Muscle of leg (tissue), 11 donors: ENCODE results near the gene ZNF335. TPM values are rescaled to one million over a fixed set of nuclear protein-coding genes. Genes with fewer than 3 reads are reported as not detected.
A peak's percentile ranks its signal among the peaks of the same experiment; 100 is the strongest.
"Not testable (repeated sequence)": the region's sequence is repeated elsewhere in the genome, so short reads cannot be mapped to it uniquely, and the experiment has no call there.

Experiments used
- DNase-seq: peaks from one replicate; pipeline ENCODE4 v3.0.0; 2013
- H3K27ac ChIP-seq: one replicate; pipeline ENCODE4 v1.5.1; 2013; ENCODE audit warnings: mild to moderate bottlenecking, low read length, control low read depth
- H3K27me3 ChIP-seq: one replicate; pipeline ENCODE4 v1.6.1; 2013; ENCODE audit warnings: low read length; ENCODE audit not compliant: control insufficient read depth, insufficient read depth
- H3K36me3 ChIP-seq: one replicate; pipeline ENCODE4 v1.6.1; 2013; ENCODE audit warnings: low read length; ENCODE audit not compliant: control insufficient read depth, insufficient read depth
- H3K4me1 ChIP-seq: one replicate; pipeline ENCODE4 v1.6.1; 2013; ENCODE audit warnings: low read length; ENCODE audit not compliant: control insufficient read depth, insufficient read depth
- H3K4me3 ChIP-seq: one replicate; pipeline ENCODE4 v1.5.1; 2013; ENCODE audit warnings: low read length, control low read depth
- H3K9me3 ChIP-seq: replicated peaks from 2 replicates; pipeline ENCODE4 v1.6.1; 2013; ENCODE audit warnings: low read depth, low read length; ENCODE audit not compliant: control insufficient read depth
- WGBS: methylation state at CpG from one replicate; pipeline ENCODE4 v1.1.5; 2013; ENCODE audit warnings: missing lambda C conversion rate; ENCODE audit not compliant: insufficient coverage; 5-methylcytosine and 5-hydroxymethylcytosine counted together
- polyA plus RNA-seq, 8 donors: library from polyadenylated mRNA; unstranded; fragments of 120-200 nt; gene quantifications; one replicate each; pipeline versions ENCODE4 v1.2.1 to v1.2.3, GENCODE V29; 2013; ENCODE audit warnings: inconsistent platforms in 1 of 8, low replicate concordance in 1 of 8; ENCODE audit not compliant: insufficient read length in 8 of 8, insufficient read depth in 1 of 8
- total RNA-seq: library from RNA; stranded (reverse); fragments of 120-200 nt; gene quantifications from one replicate; pipeline ENCODE4 v1.2.4, GENCODE V29; 2013

ZNF335 gene
- total and polyA plus RNA-seq, 9 donors, result 7.8 to 12.4 (median 9.6) TPM

GRCh38 chr20:46004187-46004586, 32.2 kb upstream of the ZNF335 start:
- H3K4me1 ChIP-seq, result peaks cover 6% of the 10 kb centered on the region
- H3K36me3 ChIP-seq, result no peaks in the 10 kb centered on the region
- no peak overlapping the region for H3K4me3 ChIP-seq
- no peak overlapping the region for H3K27ac ChIP-seq
- peaks cover 30% of the 10 kb centered on the region for H3K27me3 ChIP-seq
- H3K9me3 ChIP-seq, result no peaks in the 10 kb centered on the region
- WGBS, result 86% methylated on average over 1 of the region's 4 CpGs
- DNase-seq, result peak; percentile 58

GRCh38 chr20:46002008-46002407, 30.0 kb upstream of the ZNF335 start:
- peaks cover 12% of the 10 kb centered on the region for H3K27me3 ChIP-seq
- no peak overlapping the region for H3K27ac ChIP-seq
- H3K9me3 ChIP-seq, result no peaks in the 10 kb centered on the region
- no peak overlapping the region for H3K4me3 ChIP-seq
- H3K4me1 ChIP-seq, result peaks cover 6% of the 10 kb centered on the region
- no peaks in the 10 kb centered on the region for H3K36me3 ChIP-seq
- no peak for DNase-seq
- 90% methylated on average over 1 of the region's 3 CpGs for WGBS

- 87% methylated on average over 5 of the region's 5 CpGs for WGBS
- no peaks in the 10 kb centered on the region for H3K36me3 ChIP-seq
- H3K4me3 ChIP-seq, result no peak overlapping the region
- DNase-seq, result no peak
- peaks cover 6% of the 10 kb centered on the region for H3K4me1 ChIP-seq
- no peaks in the 10 kb centered on the region for H3K9me3 ChIP-seq
- H3K27ac ChIP-seq, result no peak overlapping the region
- peaks cover 9% of the 10 kb centered on the region for H3K27me3 ChIP-seq
Observed at GRCh38 chr20:46001498-46001897, 29.5 kb upstream of the ZNF335 start.

GRCh38 chr20:46000262-46000996, 28.4 kb upstream of the ZNF335 start:
- H3K4me3 ChIP-seq, result no peak overlapping the region
- H3K27ac ChIP-seq, result no peak overlapping the region
- DNase-seq, result peak; percentile 43
- H3K4me1 ChIP-seq, result peaks cover 6% of the 10 kb centered on the region
- peaks cover 9% of the 10 kb centered on the region for H3K27me3 ChIP-seq
- no peaks in the 10 kb centered on the region for H3K9me3 ChIP-seq
- no peaks in the 10 kb centered on the region for H3K36me3 ChIP-seq
- 24% methylated on average over 13 of the region's 16 CpGs for WGBS

- no peak for DNase-seq
- H3K27ac ChIP-seq, result no peak overlapping the region
- H3K27me3 ChIP-seq, result peaks cover 9% of the 10 kb centered on the region
- H3K36me3 ChIP-seq, result no peaks in the 10 kb centered on the region
- H3K9me3 ChIP-seq, result no peaks in the 10 kb centered on the region
- H3K4me1 ChIP-seq, result peaks cover 6% of the 10 kb centered on the region
- WGBS, result no CpG with 5 or more reads among the region's 4 CpGs
- no peak overlapping the region for H3K4me3 ChIP-seq
Observed at GRCh38 chr20:45999557-46000261, 27.7 kb upstream of the ZNF335 start.

- no peak overlapping the region for H3K4me3 ChIP-seq
- H3K27me3 ChIP-seq, result peaks cover 8% of the 10 kb centered on the region
- no peaks in the 10 kb centered on the region for H3K36me3 ChIP-seq
- peak; percentile 33 for DNase-seq
- H3K4me1 ChIP-seq, result peaks cover 6% of the 10 kb centered on the region
- no peaks in the 10 kb centered on the region for H3K9me3 ChIP-seq
- no peak overlapping the region for H3K27ac ChIP-seq
- WGBS, result 80% methylated on average over 1 of the region's 4 CpGs
Observed at GRCh38 chr20:45998761-45999160, 26.8 kb upstream of the ZNF335 start.

- no peak overlapping the region for H3K27ac ChIP-seq
- no peaks in the 10 kb centered on the region for H3K9me3 ChIP-seq
- H3K4me3 ChIP-seq, result no peak overlapping the region
- peaks cover 6% of the 10 kb centered on the region for H3K4me1 ChIP-seq
- no peaks in the 10 kb centered on the region for H3K36me3 ChIP-seq
- peaks cover 8% of the 10 kb centered on the region for H3K27me3 ChIP-seq
- peak; percentile 38 for DNase-seq
- WGBS, result no CpG with 5 or more reads among the region's 2 CpGs
Observed at GRCh38 chr20:45998337-45998736, 26.3 kb upstream of the ZNF335 start.

- Histone ChIP-seq H3K4me3 (no peak overlapping the region), H3K4me1 (peaks cover 6% of the 10 kb centered on the region), H3K27me3 (peaks cover 8% of the 10 kb centered on the region), H3K9me3 (no peaks in the 10 kb centered on the region), H3K36me3 (no peaks in the 10 kb centered on the region), H3K27ac (no peak overlapping the region)
- WGBS, result 21% methylated on average over 3 of the region's 3 CpGs
- no peak for DNase-seq
Observed at GRCh38 chr20:45997187-45997586, 25.2 kb upstream of the ZNF335 start.

- no CpG with 5 or more reads among the region's 6 CpGs for WGBS
- H3K27me3 ChIP-seq, result not testable (repeated sequence)
Observed at GRCh38 chr20:45995495-45996097, 23.6 kb upstream of the ZNF335 start.

GRCh38 chr20:45994761-45995493, 22.9 kb upstream of the ZNF335 start:
- H3K4me1 ChIP-seq, result no peaks in the 10 kb centered on the region
- no peak for DNase-seq
- H3K36me3 ChIP-seq, result no peaks in the 10 kb centered on the region
- no peaks in the 10 kb centered on the region for H3K9me3 ChIP-seq
- H3K27me3 ChIP-seq, result peaks cover 3% of the 10 kb centered on the region
- no peak overlapping the region for H3K4me3 ChIP-seq
- no peak overlapping the region for H3K27ac ChIP-seq
- 59% methylated on average over 2 of the region's 9 CpGs for WGBS

More at GRCh38 chr20:45995495-45996097, 23.6 kb upstream of the ZNF335 start:
- H3K4me1 ChIP-seq, DNase-seq, H3K27ac ChIP-seq, H3K9me3 ChIP-seq, H3K36me3 ChIP-seq, H3K4me3 ChIP-seq: not testable (repeated sequence)
